Memory B cell (primary cell): ENCODE data around the gene LSAMP.
"Not testable (repeated sequence)": the region's sequence is repeated elsewhere in the genome, so short reads cannot be mapped to it uniquely, and the experiment has no call there.

Experiments used
- ATAC-seq: fragments of 150-1000 bp; cut with Tn5 transposase; 2 replicates; pipeline ENCODE4 v1.10.0; 2021; ENCODE audit warnings: low read depth, mild to moderate bottlenecking, moderate library complexity
- DNase-seq, 2 donors: peaks; one replicate each; pipeline ENCODE4 v3.0.0; 2022; ENCODE audit warnings: low spot score in 2 of 2
- H3K27ac Mint-ChIP-seq: one replicate; pipeline ENCODE4 v1.8.0; 2022; ENCODE audit warnings: mild to moderate bottlenecking, moderate library complexity, mixed read lengths
- H3K27me3 Mint-ChIP-seq: one replicate; pipeline ENCODE4 v1.8.0; 2022; ENCODE audit warnings: mixed read lengths
- H3K36me3 Mint-ChIP-seq: one replicate; pipeline ENCODE4 v1.8.0; 2022; ENCODE audit warnings: mild to moderate bottlenecking, mixed read lengths
- H3K4me1 Mint-ChIP-seq: one replicate; pipeline ENCODE4 v1.8.0; 2022; ENCODE audit warnings: mixed read lengths
- H3K4me3 Mint-ChIP-seq: one replicate; pipeline ENCODE4 v1.8.0; 2022; ENCODE audit warnings: mild to moderate bottlenecking, moderate library complexity, mixed read lengths
- H3K9me3 Mint-ChIP-seq: one replicate; pipeline ENCODE4 v1.8.0; 2022; ENCODE audit warnings: mixed read lengths

The LSAMP gene

GRCh38 chr3:116077059-116077458 lies 368.2 kb downstream of the LSAMP start:
- DNase-seq (no peak), ATAC-seq (no peak)
- Mint-ChIP-seq H3K9me3 (no peaks in the 10 kb centered on the region), H3K36me3 (no peaks in the 10 kb centered on the region), H3K4me1 (no peaks in the 10 kb centered on the region), H3K27me3 (peaks cover 4% of the 10 kb centered on the region), H3K4me3 (no peak overlapping the region), H3K27ac (no peak overlapping the region)

GRCh38 chr3:116070516-116071278 lies 374.6 kb downstream of the LSAMP start:
- not testable (repeated sequence) for H3K36me3 Mint-ChIP-seq, H3K4me1 Mint-ChIP-seq, DNase-seq, H3K27ac Mint-ChIP-seq, H3K4me3 Mint-ChIP-seq, H3K27me3 Mint-ChIP-seq, ATAC-seq, H3K9me3 Mint-ChIP-seq

- H3K4me3 Mint-ChIP-seq, result no peak overlapping the region
- ATAC-seq (no peak), DNase-seq (no peak)
- H3K9me3 Mint-ChIP-seq, result no peaks in the 10 kb centered on the region
- no peaks in the 10 kb centered on the region for H3K4me1 Mint-ChIP-seq
- H3K27ac Mint-ChIP-seq, result no peak overlapping the region
- H3K27me3 Mint-ChIP-seq, result no peaks in the 10 kb centered on the region
- H3K36me3 Mint-ChIP-seq, result no peaks in the 10 kb centered on the region
Measured at GRCh38 chr3:116070061-116070460, 375.2 kb downstream of the LSAMP start.

- DNase-seq, result no peak
- Mint-ChIP-seq H3K27ac (no peak overlapping the region), H3K9me3 (no peaks in the 10 kb centered on the region), H3K36me3 (no peaks in the 10 kb centered on the region), H3K27me3 (no peaks in the 10 kb centered on the region), H3K4me1 (no peaks in the 10 kb centered on the region), H3K4me3 (no peak overlapping the region)
- no peak for ATAC-seq
Measured at GRCh38 chr3:116069024-116069423, 376.3 kb downstream of the LSAMP start.

- Mint-ChIP-seq H3K4me1 (no peaks in the 10 kb centered on the region), H3K9me3 (no peaks in the 10 kb centered on the region), H3K36me3 (no peaks in the 10 kb centered on the region), H3K4me3 (no peak overlapping the region), H3K27ac (no peak overlapping the region), H3K27me3 (no peaks in the 10 kb centered on the region)
- DNase-seq (no peak), ATAC-seq (no peak)
Measured at GRCh38 chr3:116067326-116067725, 378.0 kb downstream of the LSAMP start.

GRCh38 chr3:116065501-116065900 lies 379.8 kb downstream of the LSAMP start:
- H3K27ac Mint-ChIP-seq, result no peak overlapping the region
- no peaks in the 10 kb centered on the region for H3K4me1 Mint-ChIP-seq
- H3K27me3 Mint-ChIP-seq, result no peaks in the 10 kb centered on the region
- H3K4me3 Mint-ChIP-seq, result no peak overlapping the region
- ATAC-seq, result no peak
- no peaks in the 10 kb centered on the region for H3K36me3 Mint-ChIP-seq
- no peaks in the 10 kb centered on the region for H3K9me3 Mint-ChIP-seq
- DNase-seq, result no peak

GRCh38 chr3:116064646-116065045 lies 380.6 kb downstream of the LSAMP start:
- no peak overlapping the region for H3K4me3 Mint-ChIP-seq
- H3K27me3 Mint-ChIP-seq, result no peaks in the 10 kb centered on the region
- ATAC-seq (no peak), DNase-seq (no peak)
- H3K4me1 Mint-ChIP-seq, result no peaks in the 10 kb centered on the region
- no peaks in the 10 kb centered on the region for H3K9me3 Mint-ChIP-seq
- no peak overlapping the region for H3K27ac Mint-ChIP-seq
- no peaks in the 10 kb centered on the region for H3K36me3 Mint-ChIP-seq

- Mint-ChIP-seq H3K36me3 (no peaks in the 10 kb centered on the region), H3K27ac (no peak overlapping the region), H3K4me3 (no peak overlapping the region), H3K9me3 (no peaks in the 10 kb centered on the region), H3K27me3 (no peaks in the 10 kb centered on the region), H3K4me1 (peaks cover 5% of the 10 kb centered on the region)
- ATAC-seq (no peak), DNase-seq (no peak)
Measured at GRCh38 chr3:116059421-116060096, 385.7 kb downstream of the LSAMP start.

- no peak for DNase-seq
- H3K4me1 Mint-ChIP-seq, result peaks cover 5% of the 10 kb centered on the region
- no peaks in the 10 kb centered on the region for H3K27me3 Mint-ChIP-seq
- no peaks in the 10 kb centered on the region for H3K9me3 Mint-ChIP-seq
- no peak for ATAC-seq
- H3K4me3 Mint-ChIP-seq, result no peak overlapping the region
- H3K27ac Mint-ChIP-seq, result no peak overlapping the region
- H3K36me3 Mint-ChIP-seq, result no peaks in the 10 kb centered on the region
Measured at GRCh38 chr3:116058844-116059243, 386.4 kb downstream of the LSAMP start.

GRCh38 chr3:116057400-116058006 lies 387.8 kb downstream of the LSAMP start:
- Mint-ChIP-seq H3K4me3 (no peak overlapping the region), H3K9me3 (no peaks in the 10 kb centered on the region), H3K36me3 (no peaks in the 10 kb centered on the region), H3K27ac (no peak overlapping the region), H3K27me3 (no peaks in the 10 kb centered on the region), H3K4me1 (peaks cover 5% of the 10 kb centered on the region)
- DNase-seq (no peak), ATAC-seq (peak; percentile 27)

- DNase-seq, result no peak
- Mint-ChIP-seq H3K27ac (peak overlapping the region; percentile 32), H3K27me3 (no peaks in the 10 kb centered on the region), H3K4me3 (no peak overlapping the region), H3K36me3 (no peaks in the 10 kb centered on the region), H3K4me1 (peaks cover 5% of the 10 kb centered on the region), H3K9me3 (no peaks in the 10 kb centered on the region)
- ATAC-seq, result no peak
Measured at GRCh38 chr3:116056280-116056679, 389.0 kb downstream of the LSAMP start.

- DNase-seq, result no peak
- Mint-ChIP-seq H3K4me1 (peaks cover 5% of the 10 kb centered on the region), H3K27me3 (no peaks in the 10 kb centered on the region), H3K9me3 (no peaks in the 10 kb centered on the region), H3K27ac (no peak overlapping the region), H3K4me3 (no peak overlapping the region), H3K36me3 (no peaks in the 10 kb centered on the region)
- ATAC-seq, result no peak
Measured at GRCh38 chr3:116053017-116053416, 392.3 kb downstream of the LSAMP start.

GRCh38 chr3:116052602-116053001 lies 392.7 kb downstream of the LSAMP start:
- H3K4me3 Mint-ChIP-seq, result no peak overlapping the region
- ATAC-seq, result no peak
- H3K27ac Mint-ChIP-seq, result no peak overlapping the region
- H3K9me3 Mint-ChIP-seq, result no peaks in the 10 kb centered on the region
- H3K4me1 Mint-ChIP-seq, result peaks cover 5% of the 10 kb centered on the region
- H3K27me3 Mint-ChIP-seq, result no peaks in the 10 kb centered on the region
- no peaks in the 10 kb centered on the region for H3K36me3 Mint-ChIP-seq
- no peak for DNase-seq

- ATAC-seq, result no peak
- H3K9me3 Mint-ChIP-seq, result no peaks in the 10 kb centered on the region
- peaks cover 2% of the 10 kb centered on the region for H3K27me3 Mint-ChIP-seq
- no peak for DNase-seq
- no peak overlapping the region for H3K27ac Mint-ChIP-seq
- H3K4me1 Mint-ChIP-seq, result peaks cover 4% of the 10 kb centered on the region
- H3K36me3 Mint-ChIP-seq, result no peaks in the 10 kb centered on the region
- H3K4me3 Mint-ChIP-seq, result no peak overlapping the region
Measured at GRCh38 chr3:116051586-116051985, 393.7 kb downstream of the LSAMP start.
